Suprapubic skin (tissue), 4 donors: ENCODE measurements around the gene EIF2S1. TPM values are rescaled to one million over a fixed set of nuclear protein-coding genes. Genes with fewer than 3 reads are reported as not detected.
"Not testable (repeated sequence)": the region's sequence is repeated elsewhere in the genome, so short reads cannot be mapped to it uniquely, and the experiment has no call there.

Experiments used
- DNase-seq, 2 donors: peaks; one replicate each; pipeline ENCODE4 v3.0.0-alpha.2; 2019; ENCODE audit warnings: low spot score in 2 of 2
- H3K27ac ChIP-seq: fragments of 200-600 bp; sonication (generic); one replicate; pipeline ENCODE4 v1.5.1; 2019
- H3K27me3 ChIP-seq: fragments of 200-600 bp; sonication (generic); one replicate; pipeline ENCODE4 v1.5.1; 2019
- H3K36me3 ChIP-seq: fragments of 200-600 bp; sonication (generic); one replicate; pipeline ENCODE4 v1.5.1; 2019
- H3K4me1 ChIP-seq: fragments of 200-600 bp; sonication (generic); one replicate; pipeline ENCODE4 v1.5.1; 2019
- H3K4me3 ChIP-seq: fragments of 200-600 bp; sonication (generic); one replicate; pipeline ENCODE4 v1.5.1; 2019; ENCODE audit warnings: mild to moderate bottlenecking
- H3K9me3 ChIP-seq: fragments of 200-600 bp; sonication (generic); one replicate; pipeline ENCODE4 v1.5.1; 2019
- EP300 ChIP-seq: sonication (generic); formaldehyde crosslinking; IDR thresholded peaks from one replicate; pipeline ENCODE4 v1.6.1; 2017; ENCODE audit warnings: antibody characterized with exemption
- POLR2A ChIP-seq, 2 donors: fragments of 450-650 bp; IDR thresholded peaks; one replicate each; pipeline ENCODE4 v1.6.1; 2017; ENCODE audit warnings: antibody characterized with exemption in 2 of 2, mild to moderate bottlenecking in 2 of 2, moderate library complexity in 2 of 2
- POLR2AphosphoS5 ChIP-seq, 3 donors: sonication (generic); formaldehyde crosslinking; IDR thresholded peaks; one replicate each; pipeline ENCODE4 v1.6.1; 2017; ENCODE audit warnings: antibody characterized with exemption in 3 of 3
- WGBS: methylation state at CpG from one replicate; pipeline ENCODE4 v1.1.5; 2018; 5-methylcytosine and 5-hydroxymethylcytosine counted together
- total RNA-seq, 4 donors: library from RNA; depleted of rRNA; stranded (reverse); fragments of >200 nt; gene quantifications; one replicate each; pipeline ENCODE4 v1.1.0, GENCODE V29; 2016
- TF ChIP-seq, protein P1 (sequence below), 2 donors: fragments of 200-600 bp in 1 of 2; fragments of 450-650 bp in 1 of 2; sonication (generic) in 1 of 2; IDR thresholded peaks; one replicate each; pipeline ENCODE4 v1.5.1; 2016 to 2019; ENCODE audit warnings: antibody characterized with exemption in 2 of 2, mild to moderate bottlenecking in 1 of 2, moderate library complexity in 1 of 2

EIF2S1 gene
- total RNA-seq, 4 donors from 2014 or later: 54.1 to 89.9 (median 60.1) TPM

- Histone ChIP-seq H3K4me3 (no peak overlapping the region), H3K27me3 (no peaks in the 10 kb centered on the region), H3K9me3 (no peaks in the 10 kb centered on the region), H3K36me3 (peaks cover 2% of the 10 kb centered on the region), H3K4me1 (no peaks in the 10 kb centered on the region), H3K27ac (no peak overlapping the region)
- no peak for DNase-seq
- WGBS: 82% methylated on average over 4 of the region's 4 CpGs
- no peak for TF ChIP-seq POLR2AphosphoS5 (IDR thresholded peaks at IDR 0.05)
- no peak for TF ChIP-seq EP300
- TF ChIP-seq POLR2A (IDR thresholded peaks at IDR 0.05): no peak
- TF ChIP-seq, protein P1, sequence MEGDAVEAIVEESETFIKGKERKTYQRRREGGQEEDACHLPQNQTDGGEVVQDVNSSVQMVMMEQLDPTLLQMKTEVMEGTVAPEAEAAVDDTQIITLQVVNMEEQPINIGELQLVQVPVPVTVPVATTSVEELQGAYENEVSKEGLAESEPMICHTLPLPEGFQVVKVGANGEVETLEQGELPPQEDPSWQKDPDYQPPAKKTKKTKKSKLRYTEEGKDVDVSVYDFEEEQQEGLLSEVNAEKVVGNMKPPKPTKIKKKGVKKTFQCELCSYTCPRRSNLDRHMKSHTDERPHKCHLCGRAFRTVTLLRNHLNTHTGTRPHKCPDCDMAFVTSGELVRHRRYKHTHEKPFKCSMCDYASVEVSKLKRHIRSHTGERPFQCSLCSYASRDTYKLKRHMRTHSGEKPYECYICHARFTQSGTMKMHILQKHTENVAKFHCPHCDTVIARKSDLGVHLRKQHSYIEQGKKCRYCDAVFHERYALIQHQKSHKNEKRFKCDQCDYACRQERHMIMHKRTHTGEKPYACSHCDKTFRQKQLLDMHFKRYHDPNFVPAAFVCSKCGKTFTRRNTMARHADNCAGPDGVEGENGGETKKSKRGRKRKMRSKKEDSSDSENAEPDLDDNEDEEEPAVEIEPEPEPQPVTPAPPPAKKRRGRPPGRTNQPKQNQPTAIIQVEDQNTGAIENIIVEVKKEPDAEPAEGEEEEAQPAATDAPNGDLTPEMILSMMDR (IDR thresholded peaks at IDR 0.05): no peak
These were observed 40.3 kb downstream of the EIF2S1 start for GRCh38 chr14:67400434-67400833.

GRCh38 chr14:67405771-67406170, 45.6 kb downstream of the EIF2S1 start:
- Histone ChIP-seq H3K27me3 (no peaks in the 10 kb centered on the region), H3K36me3 (no peaks in the 10 kb centered on the region), H3K9me3 (no peaks in the 10 kb centered on the region), H3K27ac (no peak overlapping the region), H3K4me3 (no peak overlapping the region), H3K4me1 (peaks cover 19% of the 10 kb centered on the region)
- 99% methylated on average over 5 of the region's 5 CpGs for WGBS
- TF ChIP-seq, protein P1 (IDR thresholded peaks at IDR 0.05): no peak
- TF ChIP-seq EP300: no peak
- TF ChIP-seq POLR2A (IDR thresholded peaks at IDR 0.05): no peak
- TF ChIP-seq POLR2AphosphoS5 (IDR thresholded peaks at IDR 0.05): no peak
- DNase-seq: no peak

GRCh38 chr14:67408122-67408801, 48.1 kb downstream of the EIF2S1 start:
- not testable (repeated sequence) for H3K27ac ChIP-seq, H3K9me3 ChIP-seq, H3K36me3 ChIP-seq, H3K4me3 ChIP-seq
- WGBS: 72% methylated on average over 7 of the region's 7 CpGs
- peak in 1 of 2 donors; percentile 10 for DNase-seq
- Histone ChIP-seq H3K27me3 (peaks cover 11% of the 10 kb centered on the region), H3K4me1 (peaks cover 37% of the 10 kb centered on the region)

GRCh38 chr14:67409461-67409860, 49.3 kb downstream of the EIF2S1 start:
- no peaks in the 10 kb centered on the region for H3K9me3 ChIP-seq
- H3K27ac ChIP-seq: peak overlapping the region; percentile 2
- TF ChIP-seq EP300: no peak
- TF ChIP-seq, protein P1 (IDR thresholded peaks at IDR 0.05): no peak
- TF ChIP-seq POLR2AphosphoS5 (IDR thresholded peaks at IDR 0.05): no peak
- TF ChIP-seq POLR2A (IDR thresholded peaks at IDR 0.05): no peak
- no peak overlapping the region for H3K4me3 ChIP-seq
- DNase-seq: peak in 1 of 2 donors; percentile 51
- H3K36me3 ChIP-seq: no peaks in the 10 kb centered on the region
- H3K27me3 ChIP-seq: peaks cover 11% of the 10 kb centered on the region
- H3K4me1 ChIP-seq: peaks cover 46% of the 10 kb centered on the region
- 59% methylated on average over 8 of the region's 8 CpGs for WGBS

DNA sequence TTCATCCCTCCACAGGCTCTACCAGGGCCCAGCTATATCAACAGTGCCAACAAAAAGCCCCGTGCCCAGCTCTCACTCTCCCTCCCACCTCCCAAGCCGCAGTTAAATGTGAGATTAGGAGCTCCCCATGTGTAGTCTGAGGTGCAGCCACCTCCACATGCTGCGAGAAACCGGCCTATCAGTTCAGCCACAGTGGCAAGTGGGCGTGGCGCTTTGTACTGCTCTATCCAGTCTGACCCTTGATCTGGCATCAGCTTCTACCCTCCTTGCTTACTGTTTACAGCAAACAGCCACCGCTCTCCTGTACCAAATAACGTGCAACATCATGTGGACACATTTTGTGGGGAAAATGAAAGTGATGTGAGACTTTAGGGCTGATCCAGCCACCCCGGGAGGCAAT, 50.2 kb downstream of the EIF2S1 start:
- H3K4me1 ChIP-seq: peaks cover 46% of the 10 kb centered on the region
- WGBS: 49% methylated on average over 9 of the region's 9 CpGs
- H3K4me3 ChIP-seq: no peak overlapping the region
- H3K27me3 ChIP-seq: peaks cover 11% of the 10 kb centered on the region
- H3K36me3 ChIP-seq: no peaks in the 10 kb centered on the region
- DNase-seq: peak in 1 of 2 donors; percentile 52
- H3K9me3 ChIP-seq: no peaks in the 10 kb centered on the region
- TF ChIP-seq, protein P1 (IDR thresholded peaks at IDR 0.05): no peak
- no peak for TF ChIP-seq EP300
- TF ChIP-seq POLR2AphosphoS5 (IDR thresholded peaks at IDR 0.05): no peak
- no peak for TF ChIP-seq POLR2A (IDR thresholded peaks at IDR 0.05)
- H3K27ac ChIP-seq: no peak overlapping the region

DNA sequence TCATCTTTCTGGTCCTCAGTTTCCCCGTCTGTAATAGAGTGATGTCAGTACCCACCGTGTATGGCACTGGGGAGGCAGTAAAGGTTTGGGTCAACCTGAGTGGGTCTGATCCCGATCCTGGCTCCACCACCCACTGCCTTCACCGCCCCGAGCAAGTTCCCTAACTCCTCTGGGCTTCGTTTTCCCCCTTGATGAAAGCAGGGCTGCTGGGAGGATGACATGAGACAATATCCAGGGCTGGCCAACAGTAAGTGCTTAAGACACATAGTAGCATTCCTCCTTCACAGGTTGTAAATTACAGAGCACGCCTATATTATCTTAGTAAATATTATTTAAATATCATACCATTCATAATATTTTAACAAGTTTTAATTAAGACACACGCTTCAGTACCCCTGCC, 51.2 kb downstream of the EIF2S1 start:
- 25% methylated on average over 8 of the region's 8 CpGs for WGBS

More for the DNA sequence above, 51.2 kb downstream of the EIF2S1 start:
- peaks cover 11% of the 10 kb centered on the region for H3K27me3 ChIP-seq
- peak overlapping the region; percentile 61 for H3K4me3 ChIP-seq
- no peaks in the 10 kb centered on the region for H3K36me3 ChIP-seq
- DNase-seq: no peak
- peak overlapping the region; percentile 72 for H3K27ac ChIP-seq
- TF ChIP-seq EP300 (no peak), POLR2AphosphoS5 (IDR thresholded peaks at IDR 0.05) (no peak), POLR2A (IDR thresholded peaks at IDR 0.05) (no peak)
- TF ChIP-seq, protein P1 (IDR thresholded peaks at IDR 0.05): no peak
- peaks cover 49% of the 10 kb centered on the region for H3K4me1 ChIP-seq
- no peaks in the 10 kb centered on the region for H3K9me3 ChIP-seq
